NB4 (cell line): ENCODE data around the gene NPAS3.

Experiments used
- DNase-seq: peaks from one replicate; pipeline ENCODE4 v3.0.0; 2010; ENCODE audit warnings: low read depth
- H3K4me3 ChIP-seq: one replicate; pipeline ENCODE4 v1.5.1; 2011; ENCODE audit warnings: mild to moderate bottlenecking, low read depth, low read length, moderate library complexity
- CTCF ChIP-seq: IDR thresholded peaks from one replicate; pipeline ENCODE4 v1.5.1; 2012; ENCODE audit warnings: low read depth, low read length
- MAX ChIP-seq: IDR thresholded peaks from 2 replicates; pipeline ENCODE4 v1.6.1; 2011; ENCODE audit warnings: low read depth, low read length
- MYC ChIP-seq: IDR thresholded peaks from 2 replicates; pipeline ENCODE4 v1.6.1; 2011; ENCODE audit warnings: low read depth, low read length
- POLR2A ChIP-seq: IDR thresholded peaks from 2 replicates; pipeline ENCODE4 v1.6.1; 2011; ENCODE audit warnings: mild to moderate bottlenecking; ENCODE audit not compliant: insufficient read length; ENCODE audit errors: extremely low read depth

Gene NPAS3

DNA sequence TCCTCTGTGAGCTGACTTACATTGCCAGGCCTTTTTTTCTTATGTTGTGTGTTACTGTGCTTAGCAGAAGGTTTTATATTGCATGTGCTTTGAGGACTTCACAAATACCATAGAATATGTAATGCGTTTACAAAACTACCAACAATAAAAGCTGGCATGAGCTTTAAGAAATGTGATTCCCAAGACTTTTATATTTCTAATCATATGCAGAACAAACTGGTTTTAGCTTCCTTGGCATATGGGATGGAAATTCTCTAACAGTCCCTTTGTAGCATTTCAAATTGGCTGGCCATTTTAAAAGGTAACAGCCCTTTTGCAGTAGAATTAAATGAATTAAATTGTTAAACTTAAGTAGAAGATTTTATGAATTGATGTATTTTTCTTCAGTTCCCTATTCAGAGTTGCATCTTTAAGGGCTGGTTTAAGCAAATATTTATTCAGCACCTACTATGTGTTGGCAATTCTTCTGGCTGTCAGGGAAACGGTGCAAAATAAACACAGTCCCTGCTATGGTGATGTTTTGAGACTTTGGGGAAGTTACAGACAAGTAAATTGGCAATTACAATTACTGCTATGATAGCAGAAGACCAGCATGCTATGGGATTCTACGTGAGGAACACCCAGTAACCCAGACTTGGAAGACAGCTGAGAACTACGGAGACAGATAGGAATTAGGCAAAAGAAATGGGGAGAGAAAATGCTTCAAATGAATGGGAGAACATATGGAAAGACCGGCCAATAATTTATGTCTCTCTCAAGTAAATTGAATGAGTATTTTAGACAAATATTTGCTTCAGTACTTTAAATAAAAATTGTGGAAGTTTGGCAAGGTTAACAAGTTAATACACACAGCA lies 565.8 kb downstream of the NPAS3 start:
- no peak overlapping the region for H3K4me3 ChIP-seq
- DNase-seq: no peak
- TF ChIP-seq MAX: no peak
- TF ChIP-seq CTCF: no peak
- TF ChIP-seq POLR2A: no peak
- TF ChIP-seq MYC: no peak

GRCh38 chr14:33505266-33505962 lies 566.7 kb downstream of the NPAS3 start:
- no peak overlapping the region for H3K4me3 ChIP-seq
- TF ChIP-seq MYC (no peak), CTCF (no peak), POLR2A (no peak), MAX (no peak)
- DNase-seq: no peak

DNA sequence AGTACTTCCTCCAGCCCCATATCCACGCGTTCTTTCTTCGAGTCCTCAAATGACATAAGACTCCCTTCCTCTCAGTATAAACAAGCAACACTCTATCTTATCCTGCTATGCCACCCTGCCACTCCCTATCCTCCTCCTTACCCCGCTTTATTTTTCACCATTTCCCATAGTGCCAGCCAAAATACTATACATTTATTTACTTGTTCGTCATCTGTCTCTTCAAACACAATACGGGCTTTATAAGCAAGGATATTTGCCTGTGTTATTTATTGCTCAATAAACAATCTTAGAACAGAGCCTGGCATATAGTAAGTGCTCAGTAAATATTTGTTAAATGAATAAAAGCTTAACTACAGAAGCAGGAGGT lies 567.3 kb downstream of the NPAS3 start:
- no peak overlapping the region for H3K4me3 ChIP-seq
- no peak for DNase-seq
- TF ChIP-seq CTCF (no peak), POLR2A (no peak), MAX (no peak), MYC (no peak)

DNA sequence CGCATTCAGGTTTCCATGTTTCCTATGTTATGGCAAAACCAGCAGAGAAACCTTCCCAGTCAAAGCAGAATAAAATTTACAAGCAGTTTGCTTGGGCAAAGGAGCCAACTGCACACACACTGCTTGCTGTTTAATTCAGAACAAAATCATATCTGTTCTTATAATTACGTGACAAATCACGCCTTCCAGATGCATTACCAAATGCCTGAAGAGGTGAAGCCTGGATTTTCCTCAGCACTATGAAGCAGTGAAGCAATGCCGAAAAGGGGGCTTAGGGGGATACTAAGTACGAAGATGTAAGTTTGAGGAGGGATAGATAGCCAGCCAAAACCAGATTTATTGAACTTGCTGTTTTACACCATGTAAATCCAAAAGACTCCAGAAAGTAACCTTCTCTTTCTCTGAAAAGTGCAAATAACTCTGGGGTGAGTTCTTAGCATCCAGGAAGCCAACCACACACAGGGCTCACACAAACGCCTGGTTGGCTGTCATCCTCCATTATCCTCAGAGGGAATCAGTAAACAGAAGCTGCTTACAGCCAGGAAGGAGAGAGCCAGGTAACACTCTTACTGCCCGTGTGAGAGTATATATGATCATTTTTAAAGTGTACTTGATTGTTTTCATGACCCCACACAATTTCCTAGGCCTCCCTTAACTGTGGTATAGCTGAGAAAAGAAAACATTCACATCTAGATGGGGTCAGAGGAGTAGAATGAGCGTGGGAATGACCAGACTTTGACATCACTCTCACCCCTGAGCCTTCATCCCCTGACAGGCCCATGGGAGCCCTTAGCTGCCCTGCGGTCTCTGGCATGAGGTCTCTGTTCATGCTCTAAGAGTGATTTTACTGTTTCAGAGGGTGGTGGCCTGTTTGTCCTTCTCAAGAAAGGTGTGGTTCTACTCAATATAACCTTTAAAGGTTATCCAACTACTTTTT lies 569.7 kb downstream of the NPAS3 start:
- DNase-seq: no peak
- TF ChIP-seq POLR2A: no peak
- no peak for TF ChIP-seq CTCF
- no peak for TF ChIP-seq MAX
- TF ChIP-seq MYC: no peak
- H3K4me3 ChIP-seq: no peak overlapping the region

DNA sequence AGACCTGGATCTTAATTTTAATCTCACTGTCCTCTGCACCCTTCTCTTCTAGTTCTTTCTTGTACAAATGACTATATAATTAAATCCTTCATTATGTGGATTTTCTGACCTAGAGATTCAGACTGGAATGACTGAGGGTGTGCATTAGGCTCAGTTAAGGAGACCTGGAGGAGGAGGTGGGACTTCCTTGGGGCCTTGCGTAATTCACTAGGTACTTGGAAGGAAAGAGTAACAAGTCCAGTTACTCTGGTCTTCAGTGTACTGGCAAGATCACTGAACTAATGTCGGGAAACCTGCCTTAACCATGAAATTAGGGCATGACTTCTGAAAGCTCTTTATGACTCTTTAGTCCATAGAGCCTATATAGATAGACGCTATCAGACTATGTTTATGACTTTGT lies 570.8 kb downstream of the NPAS3 start:
- H3K4me3 ChIP-seq: no peak overlapping the region
- TF ChIP-seq POLR2A (no peak), MAX (no peak), CTCF (no peak), MYC (no peak)
- DNase-seq: no peak
